Breast epithelium (tissue), 3 donors: ENCODE measurements around the gene CDH2.

ENCODE experiments used
- POLR2A ChIP-seq: fragments of 450-650 bp; IDR thresholded peaks from one replicate; pipeline ENCODE4 v1.6.1; 2016; ENCODE audit warnings: antibody characterized with exemption, mild to moderate bottlenecking, moderate library complexity
- POLR2AphosphoS5 ChIP-seq, 3 donors: sonication (generic); formaldehyde crosslinking; IDR thresholded peaks; one replicate each; pipeline ENCODE4 v1.6.1; 2017; ENCODE audit warnings: antibody characterized with exemption in 3 of 3
- TF ChIP-seq, protein P1 (sequence below), 3 donors: fragments of 450-650 bp; IDR thresholded peaks; one replicate each; pipeline ENCODE4 v1.5.1; 2016 to 2017; ENCODE audit warnings: antibody characterized with exemption in 3 of 3, mild to moderate bottlenecking in 3 of 3, moderate library complexity in 3 of 3

DNA sequence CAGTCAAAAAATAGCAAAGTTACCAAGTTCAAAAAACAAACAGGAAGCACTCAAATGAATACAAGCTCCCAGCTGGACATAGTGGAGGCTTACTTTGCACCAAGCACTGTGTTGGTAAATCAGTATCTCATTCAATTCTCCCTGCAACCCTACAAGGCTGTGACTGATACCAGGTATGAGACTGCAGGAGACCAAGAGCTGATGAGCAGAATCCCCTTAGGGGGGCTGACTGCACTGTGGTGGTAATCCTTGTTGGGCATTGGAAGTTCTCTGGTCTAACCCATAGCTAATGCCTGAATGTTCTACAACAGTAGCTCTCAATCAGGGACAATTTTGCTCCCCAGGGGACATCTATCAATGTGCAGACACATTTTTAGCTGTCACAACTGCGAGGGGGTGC, 26.0 kb downstream of the CDH2 start:
- TF ChIP-seq, protein P1, sequence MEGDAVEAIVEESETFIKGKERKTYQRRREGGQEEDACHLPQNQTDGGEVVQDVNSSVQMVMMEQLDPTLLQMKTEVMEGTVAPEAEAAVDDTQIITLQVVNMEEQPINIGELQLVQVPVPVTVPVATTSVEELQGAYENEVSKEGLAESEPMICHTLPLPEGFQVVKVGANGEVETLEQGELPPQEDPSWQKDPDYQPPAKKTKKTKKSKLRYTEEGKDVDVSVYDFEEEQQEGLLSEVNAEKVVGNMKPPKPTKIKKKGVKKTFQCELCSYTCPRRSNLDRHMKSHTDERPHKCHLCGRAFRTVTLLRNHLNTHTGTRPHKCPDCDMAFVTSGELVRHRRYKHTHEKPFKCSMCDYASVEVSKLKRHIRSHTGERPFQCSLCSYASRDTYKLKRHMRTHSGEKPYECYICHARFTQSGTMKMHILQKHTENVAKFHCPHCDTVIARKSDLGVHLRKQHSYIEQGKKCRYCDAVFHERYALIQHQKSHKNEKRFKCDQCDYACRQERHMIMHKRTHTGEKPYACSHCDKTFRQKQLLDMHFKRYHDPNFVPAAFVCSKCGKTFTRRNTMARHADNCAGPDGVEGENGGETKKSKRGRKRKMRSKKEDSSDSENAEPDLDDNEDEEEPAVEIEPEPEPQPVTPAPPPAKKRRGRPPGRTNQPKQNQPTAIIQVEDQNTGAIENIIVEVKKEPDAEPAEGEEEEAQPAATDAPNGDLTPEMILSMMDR (IDR thresholded peaks at IDR 0.05) = no peak
- TF ChIP-seq POLR2A (no peak), POLR2AphosphoS5 (IDR thresholded peaks at IDR 0.05) (no peak)
